GM23338 (cell line): ENCODE measurements around the gene VDR.

Source experiments
- EZH2 ChIP-seq: fragments of 200-600 bp; sonication (generic); IDR thresholded peaks from one replicate; pipeline ENCODE4 v1.8.0; 2017; ENCODE audit warnings: antibody characterized with exemption, mild to moderate bottlenecking, low read depth; ENCODE audit not compliant: unreplicated experiment
- JUNB ChIP-seq: IDR thresholded peaks from one replicate; pipeline ENCODE4 v1.6.1; 2016; ENCODE audit warnings: antibody characterized with exemption; ENCODE audit not compliant: unreplicated experiment
- NANOG ChIP-seq: IDR thresholded peaks from 2 replicates; pipeline ENCODE4 v1.6.1; 2016; ENCODE audit warnings: antibody characterized with exemption, borderline replicate concordance
- POLR2AphosphoS5 ChIP-seq: IDR thresholded peaks from 2 replicates; pipeline ENCODE4 v1.6.1; 2016; ENCODE audit warnings: antibody characterized with exemption, low read depth
- ZNF331 ChIP-seq: fragments of 250-450 bp; sonication (Bioruptor Pico); IDR thresholded peaks from 2 replicates; pipeline ENCODE4 v1.5.0; 2020; ENCODE audit warnings: low read depth, mild to moderate bottlenecking, moderate library complexity
- TF ChIP-seq, protein P1 (sequence below), 2 experiments: fragments of 200-600 bp in 1 of 2; sonication (generic) in 1 of 2; conservative IDR thresholded peaks; 2 replicates each; pipeline versions ENCODE4 v1.5.1 to v1.6.1; 2016 to 2017; ENCODE audit warnings: antibody characterized with exemption in 2 of 2, low read depth in 2 of 2, mild to moderate bottlenecking in 2 of 2, moderate library complexity in 1 of 2
- TF ChIP-seq, protein P2 (sequence below): IDR thresholded peaks from one replicate; pipeline ENCODE4 v1.6.1; 2018; ENCODE audit warnings: antibody characterized with exemption; ENCODE audit not compliant: unreplicated experiment

DNA sequence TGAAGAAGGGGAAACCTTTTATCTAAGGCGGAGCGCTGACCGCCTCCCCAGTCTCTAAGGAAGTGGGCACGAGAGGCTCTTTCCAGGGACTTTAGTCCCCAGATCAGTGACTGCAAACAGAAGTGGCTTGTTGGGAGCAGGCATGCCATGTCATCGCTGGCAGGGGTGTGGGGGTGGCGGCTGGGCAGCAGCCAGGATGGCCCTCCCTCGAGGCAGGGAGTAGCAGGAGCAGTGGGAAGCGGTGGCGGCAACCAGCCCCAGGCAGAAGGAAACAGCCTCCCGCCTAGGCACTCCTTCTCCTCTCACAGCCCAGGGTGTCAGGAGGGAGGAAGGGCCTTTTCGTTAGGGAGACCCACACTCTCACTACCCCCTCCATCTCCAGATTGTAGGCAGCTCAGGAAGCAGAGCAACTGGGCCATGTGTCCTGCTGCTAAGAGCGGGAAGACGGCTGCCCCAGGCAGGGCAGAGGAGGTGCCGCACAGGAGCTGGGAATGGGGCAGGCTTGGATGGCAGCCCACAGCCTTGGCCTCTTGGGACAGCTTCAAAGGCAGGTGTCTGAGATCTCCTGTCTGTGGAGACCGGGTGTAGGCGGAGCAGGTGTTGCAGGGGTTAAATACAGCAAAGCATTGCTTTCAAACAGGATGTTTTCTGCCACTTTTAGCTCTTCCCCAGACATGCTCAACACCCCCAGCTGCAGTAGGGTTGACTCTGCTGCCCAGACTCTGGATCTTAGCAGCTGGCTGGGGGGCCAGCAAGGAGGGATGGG lies 21.8 kb downstream of the VDR start:
- TF ChIP-seq, protein P1, sequence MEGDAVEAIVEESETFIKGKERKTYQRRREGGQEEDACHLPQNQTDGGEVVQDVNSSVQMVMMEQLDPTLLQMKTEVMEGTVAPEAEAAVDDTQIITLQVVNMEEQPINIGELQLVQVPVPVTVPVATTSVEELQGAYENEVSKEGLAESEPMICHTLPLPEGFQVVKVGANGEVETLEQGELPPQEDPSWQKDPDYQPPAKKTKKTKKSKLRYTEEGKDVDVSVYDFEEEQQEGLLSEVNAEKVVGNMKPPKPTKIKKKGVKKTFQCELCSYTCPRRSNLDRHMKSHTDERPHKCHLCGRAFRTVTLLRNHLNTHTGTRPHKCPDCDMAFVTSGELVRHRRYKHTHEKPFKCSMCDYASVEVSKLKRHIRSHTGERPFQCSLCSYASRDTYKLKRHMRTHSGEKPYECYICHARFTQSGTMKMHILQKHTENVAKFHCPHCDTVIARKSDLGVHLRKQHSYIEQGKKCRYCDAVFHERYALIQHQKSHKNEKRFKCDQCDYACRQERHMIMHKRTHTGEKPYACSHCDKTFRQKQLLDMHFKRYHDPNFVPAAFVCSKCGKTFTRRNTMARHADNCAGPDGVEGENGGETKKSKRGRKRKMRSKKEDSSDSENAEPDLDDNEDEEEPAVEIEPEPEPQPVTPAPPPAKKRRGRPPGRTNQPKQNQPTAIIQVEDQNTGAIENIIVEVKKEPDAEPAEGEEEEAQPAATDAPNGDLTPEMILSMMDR (conservative IDR thresholded peaks at IDR 0.05; ENCODE audit: low read depth in 2 of 2), result no peak
- TF ChIP-seq NANOG (no peak), POLR2AphosphoS5 (no peak), EZH2 (no peak), JUNB (no peak), ZNF331 (CRISPR knock-in tag) (no peak)
- TF ChIP-seq, protein P2, sequence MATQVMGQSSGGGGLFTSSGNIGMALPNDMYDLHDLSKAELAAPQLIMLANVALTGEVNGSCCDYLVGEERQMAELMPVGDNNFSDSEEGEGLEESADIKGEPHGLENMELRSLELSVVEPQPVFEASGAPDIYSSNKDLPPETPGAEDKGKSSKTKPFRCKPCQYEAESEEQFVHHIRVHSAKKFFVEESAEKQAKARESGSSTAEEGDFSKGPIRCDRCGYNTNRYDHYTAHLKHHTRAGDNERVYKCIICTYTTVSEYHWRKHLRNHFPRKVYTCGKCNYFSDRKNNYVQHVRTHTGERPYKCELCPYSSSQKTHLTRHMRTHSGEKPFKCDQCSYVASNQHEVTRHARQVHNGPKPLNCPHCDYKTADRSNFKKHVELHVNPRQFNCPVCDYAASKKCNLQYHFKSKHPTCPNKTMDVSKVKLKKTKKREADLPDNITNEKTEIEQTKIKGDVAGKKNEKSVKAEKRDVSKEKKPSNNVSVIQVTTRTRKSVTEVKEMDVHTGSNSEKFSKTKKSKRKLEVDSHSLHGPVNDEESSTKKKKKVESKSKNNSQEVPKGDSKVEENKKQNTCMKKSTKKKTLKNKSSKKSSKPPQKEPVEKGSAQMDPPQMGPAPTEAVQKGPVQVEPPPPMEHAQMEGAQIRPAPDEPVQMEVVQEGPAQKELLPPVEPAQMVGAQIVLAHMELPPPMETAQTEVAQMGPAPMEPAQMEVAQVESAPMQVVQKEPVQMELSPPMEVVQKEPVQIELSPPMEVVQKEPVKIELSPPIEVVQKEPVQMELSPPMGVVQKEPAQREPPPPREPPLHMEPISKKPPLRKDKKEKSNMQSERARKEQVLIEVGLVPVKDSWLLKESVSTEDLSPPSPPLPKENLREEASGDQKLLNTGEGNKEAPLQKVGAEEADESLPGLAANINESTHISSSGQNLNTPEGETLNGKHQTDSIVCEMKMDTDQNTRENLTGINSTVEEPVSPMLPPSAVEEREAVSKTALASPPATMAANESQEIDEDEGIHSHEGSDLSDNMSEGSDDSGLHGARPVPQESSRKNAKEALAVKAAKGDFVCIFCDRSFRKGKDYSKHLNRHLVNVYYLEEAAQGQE, result no peak
